Measurements from ENCODE around the gene RNGTT.

RNGTT gene

GRCh38 chr6:88749849-88750248 is 213.6 kb downstream of the RNGTT start:
- Histone ChIP-seq H3K9me3 (ENCODE audit: control insufficient read depth, low read length) (no peaks in the 10 kb centered on the region), H3K4me1 (no peaks in the 10 kb centered on the region), H3K36me3 (ENCODE audit: control insufficient read depth, insufficient read depth, low read length) (no peaks in the 10 kb centered on the region), H3K9ac (no peak overlapping the region), H2AFZ (no peak overlapping the region), H3K79me2 (no peaks in the 10 kb centered on the region), H3K4me3 (ENCODE audit: low read depth, low read length) (no peak overlapping the region), H3K4me2 (ENCODE audit: low read length) (no peak overlapping the region), H3K27ac (no peak overlapping the region), H3K27me3 (ENCODE audit: control insufficient read depth, insufficient read depth, low read length) (no peaks in the 10 kb centered on the region)
- no peak for TF ChIP-seq CTCF (IDR thresholded peaks at IDR 0.05)

- H3K79me2 ChIP-seq = no peaks in the 10 kb centered on the region
- no peak overlapping the region for H2AFZ ChIP-seq
- H3K4me1 ChIP-seq = no peaks in the 10 kb centered on the region
- no peak overlapping the region for H3K4me3 ChIP-seq (ENCODE audit: low read depth, low read length)
- H3K4me2 ChIP-seq (ENCODE audit: low read length) = no peak overlapping the region
- H3K9ac ChIP-seq = no peak overlapping the region
- no peaks in the 10 kb centered on the region for H3K27me3 ChIP-seq (ENCODE audit: control insufficient read depth, insufficient read depth, low read length)
- no peak for TF ChIP-seq CTCF (IDR thresholded peaks at IDR 0.05)
- H3K27ac ChIP-seq = no peak overlapping the region
- no peaks in the 10 kb centered on the region for H3K9me3 ChIP-seq (ENCODE audit: control insufficient read depth, low read length)
- H3K36me3 ChIP-seq (ENCODE audit: control insufficient read depth, insufficient read depth, low read length) = no peaks in the 10 kb centered on the region
Measured at GRCh38 chr6:88748141-88748540, 215.3 kb downstream of the RNGTT start.

- no peaks in the 10 kb centered on the region for H3K79me2 ChIP-seq
- no peak overlapping the region for H3K4me2 ChIP-seq (ENCODE audit: low read length)
- H3K4me1 ChIP-seq = no peaks in the 10 kb centered on the region
- no peaks in the 10 kb centered on the region for H3K9me3 ChIP-seq (ENCODE audit: control insufficient read depth, low read length)
- no peak for TF ChIP-seq CTCF (IDR thresholded peaks at IDR 0.05)
- no peak overlapping the region for H3K9ac ChIP-seq
- no peak overlapping the region for H3K27ac ChIP-seq
- H2AFZ ChIP-seq = no peak overlapping the region
- H3K36me3 ChIP-seq (ENCODE audit: control insufficient read depth, insufficient read depth, low read length) = no peaks in the 10 kb centered on the region
- no peaks in the 10 kb centered on the region for H3K27me3 ChIP-seq (ENCODE audit: control insufficient read depth, insufficient read depth, low read length)
- no peak overlapping the region for H3K4me3 ChIP-seq (ENCODE audit: low read depth, low read length)
Measured at GRCh38 chr6:88741939-88742338, 221.5 kb downstream of the RNGTT start.

GRCh38 chr6:88741071-88741470 is 222.3 kb downstream of the RNGTT start:
- Histone ChIP-seq H3K27ac (no peak overlapping the region), H3K9me3 (ENCODE audit: control insufficient read depth, low read length) (no peaks in the 10 kb centered on the region), H3K27me3 (ENCODE audit: control insufficient read depth, insufficient read depth, low read length) (no peaks in the 10 kb centered on the region), H3K9ac (no peak overlapping the region), H2AFZ (no peak overlapping the region), H3K36me3 (ENCODE audit: control insufficient read depth, insufficient read depth, low read length) (no peaks in the 10 kb centered on the region), H3K4me1 (no peaks in the 10 kb centered on the region), H3K4me3 (ENCODE audit: low read depth, low read length) (no peak overlapping the region), H3K4me2 (ENCODE audit: low read length) (no peak overlapping the region), H3K79me2 (no peaks in the 10 kb centered on the region)
- TF ChIP-seq CTCF (IDR thresholded peaks at IDR 0.05) = no peak

- Histone ChIP-seq H3K9ac (no peak overlapping the region), H3K4me2 (ENCODE audit: low read length) (no peak overlapping the region), H3K27me3 (ENCODE audit: control insufficient read depth, insufficient read depth, low read length) (no peaks in the 10 kb centered on the region), H3K36me3 (ENCODE audit: control insufficient read depth, insufficient read depth, low read length) (no peaks in the 10 kb centered on the region), H2AFZ (no peak overlapping the region), H3K4me1 (no peaks in the 10 kb centered on the region), H3K79me2 (no peaks in the 10 kb centered on the region), H3K27ac (no peak overlapping the region), H3K9me3 (ENCODE audit: control insufficient read depth, low read length) (no peaks in the 10 kb centered on the region), H3K4me3 (ENCODE audit: low read depth, low read length) (no peak overlapping the region)
- TF ChIP-seq CTCF (IDR thresholded peaks at IDR 0.05) = no peak
Measured at GRCh38 chr6:88734544-88734943, 228.9 kb downstream of the RNGTT start.

Data from parathyroid adenoma (tissue), 2 donors.